CD4-positive, CD25-positive, alpha-beta regulatory T cell (primary cell): Measurements from ENCODE around the gene TAS2R60. TPM values are rescaled to one million over a fixed set of nuclear protein-coding genes. Genes with fewer than 3 reads are reported as not detected.

Experiments
- ATAC-seq, 2 donors: fragments of 150-1000 bp; cut with Tn5 transposase; one replicate each; pipeline ENCODE4 v1.10.0; 2021; ENCODE audit warnings: low read depth in 2 of 2, moderate number of reproducible peaks in 2 of 2, moderate library complexity in 1 of 2
- DNase-seq, 3 donors: peaks; one replicate each; pipeline versions ENCODE4 v3.0.0 to v3.0.0-alpha.2; 2012 to 2022; ENCODE audit warnings: mixed read lengths in 1 of 3
- H3K27ac ChIP-seq: one replicate; pipeline ENCODE4 v1.7.0; 2013; ENCODE audit warnings: mild to moderate bottlenecking, low read length; ENCODE audit not compliant: insufficient read depth, poor library complexity, severe bottlenecking
- H3K27me3 ChIP-seq: one replicate; pipeline ENCODE4 v1.7.0; 2013; ENCODE audit warnings: low read length; ENCODE audit not compliant: control insufficient read depth, insufficient read depth
- H3K36me3 ChIP-seq: one replicate; pipeline ENCODE4 v1.7.0; 2013; ENCODE audit warnings: mild to moderate bottlenecking, low read length, moderate library complexity; ENCODE audit not compliant: control insufficient read depth, insufficient read depth
- H3K4me1 ChIP-seq: 2 replicates; pipeline ENCODE4 v1.7.0; 2013; ENCODE audit warnings: mild to moderate bottlenecking, low read length; ENCODE audit not compliant: insufficient read depth, control insufficient read depth, poor library complexity, severe bottlenecking
- H3K4me3 ChIP-seq: one replicate; pipeline ENCODE4 v1.7.0; 2013; ENCODE audit warnings: low read depth, mild to moderate bottlenecking, low read length, moderate library complexity
- H3K9me3 ChIP-seq, 2 experiments: 1 replicate in 1 of 2; 2 replicates in 1 of 2; pipeline ENCODE4 v1.7.0; 2013; ENCODE audit warnings: low read length in 2 of 2, mild to moderate bottlenecking in 1 of 2, moderate library complexity in 1 of 2; ENCODE audit not compliant: control insufficient read depth in 2 of 2
- H3K27ac Mint-ChIP-seq, 3 donors: one replicate each; pipeline ENCODE4 v1.8.0; 2020 to 2022; ENCODE audit warnings: mild to moderate bottlenecking in 3 of 3, mixed read lengths in 3 of 3, moderate library complexity in 2 of 3
- H3K27me3 Mint-ChIP-seq: one replicate; pipeline ENCODE4 v1.8.0; 2022; ENCODE audit warnings: mild to moderate bottlenecking, mixed read lengths
- H3K36me3 Mint-ChIP-seq: one replicate; pipeline ENCODE4 v1.8.0; 2020; ENCODE audit warnings: mixed read lengths
- H3K4me1 Mint-ChIP-seq, 4 donors: one replicate each; pipeline ENCODE4 v1.8.0; 2020 to 2022; ENCODE audit warnings: mixed read lengths in 4 of 4, mild to moderate bottlenecking in 1 of 4
- H3K4me3 Mint-ChIP-seq, 4 donors: one replicate each; pipeline ENCODE4 v1.8.0; 2020 to 2022; ENCODE audit warnings: mild to moderate bottlenecking in 4 of 4, mixed read lengths in 4 of 4, moderate library complexity in 3 of 4
- H3K9me3 Mint-ChIP-seq, 7 donors: one replicate each; pipeline ENCODE4 v1.8.0; 2020 to 2022; ENCODE audit warnings: mixed read lengths in 7 of 7, mild to moderate bottlenecking in 3 of 7, moderate library complexity in 2 of 7
- polyA plus RNA-seq, 4 donors: library from polyadenylated mRNA; unstranded; fragments of 300-500 nt; fragmentation: Illumina TruSeq; gene quantifications; one replicate each; pipeline ENCODE4 v1.2.3, GENCODE V29; 2021
- total RNA-seq: library from RNA; stranded (reverse); gene quantifications from one replicate; pipeline ENCODE4 v1.2.3, GENCODE V29; 2022

TAS2R60 gene
- total and polyA plus RNA-seq, 5 donors from 2014 or later = 0.19 to 0.42 (median 0.20) TPM; not detected in 2

DNA sequence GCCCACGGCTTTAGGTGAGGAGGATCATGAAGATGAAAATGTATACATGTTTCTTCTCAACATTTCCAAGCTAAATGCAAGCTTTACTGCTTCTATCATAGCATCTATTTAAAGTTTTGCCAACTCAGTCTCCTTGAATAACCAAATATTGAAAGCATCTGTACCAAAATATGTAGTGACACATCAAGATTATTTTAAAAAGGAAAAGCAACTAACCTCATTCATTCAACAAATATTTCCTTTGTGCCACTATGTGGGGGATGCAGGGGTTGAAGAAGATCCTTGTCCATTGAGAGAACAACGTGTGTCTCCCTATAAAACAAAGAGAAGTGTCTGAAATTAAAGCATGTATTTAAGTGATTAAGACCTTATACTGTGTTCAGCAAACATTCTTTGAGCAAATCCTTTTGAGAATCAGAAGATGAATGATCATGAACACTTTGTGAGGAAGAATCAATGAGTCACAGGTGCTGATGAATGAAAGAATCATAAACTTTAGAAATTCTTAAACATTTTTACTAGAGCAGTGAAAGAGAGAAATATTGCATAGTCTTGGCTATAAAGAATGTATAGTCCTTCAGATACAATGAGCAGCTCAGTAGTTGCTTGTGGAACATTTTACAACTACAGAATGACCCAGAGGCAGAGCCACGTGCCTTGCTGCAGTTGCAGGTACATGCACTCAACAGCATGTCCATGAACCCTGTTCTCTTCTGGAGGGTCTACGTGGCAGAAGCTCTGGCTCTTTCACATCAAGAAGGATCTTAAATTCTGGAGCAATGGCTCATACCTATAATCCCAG lies 13.9 kb downstream of the TAS2R60 start:
- Mint-ChIP-seq H3K4me3 (no peak overlapping the region), H3K9me3 (peaks cover 0 to 6% (median 2%) of the 10 kb centered on the region in 7 donors), H3K27ac (no peak overlapping the region), H3K36me3 (peaks cover 12% of the 10 kb centered on the region), H3K4me1 (peaks cover 0 to 3% (median 1%) of the 10 kb centered on the region in 4 donors), H3K27me3 (peaks cover 19% of the 10 kb centered on the region)
- DNase-seq (no peak), ATAC-seq (no peak)
- Histone ChIP-seq H3K9me3 (no peaks in the 10 kb centered on the region), H3K27me3 (peaks cover 8% of the 10 kb centered on the region), H3K4me1 (no peaks in the 10 kb centered on the region), H3K4me3 (no peak overlapping the region), H3K27ac (no peak overlapping the region), H3K36me3 (no peaks in the 10 kb centered on the region)

GRCh38 chr7:143458263-143458662 lies 15.0 kb downstream of the TAS2R60 start:
- Mint-ChIP-seq H3K27me3 (peaks cover 17% of the 10 kb centered on the region), H3K4me1 (peaks cover 0 to 2% (median 0%) of the 10 kb centered on the region in 4 donors), H3K36me3 (peaks cover 12% of the 10 kb centered on the region), H3K9me3 (peaks cover 0 to 6% (median 2%) of the 10 kb centered on the region in 7 donors), H3K27ac (no peak overlapping the region), H3K4me3 (no peak overlapping the region)
- no peak for DNase-seq
- H3K4me1 ChIP-seq = no peaks in the 10 kb centered on the region
- peaks cover 7% of the 10 kb centered on the region for H3K27me3 ChIP-seq
- no peaks in the 10 kb centered on the region for H3K36me3 ChIP-seq
- ATAC-seq = no peak
- no peaks in the 10 kb centered on the region for H3K9me3 ChIP-seq
- H3K4me3 ChIP-seq = no peak overlapping the region
- H3K27ac ChIP-seq = no peak overlapping the region

GRCh38 chr7:143458681-143459080 lies 15.4 kb downstream of the TAS2R60 start:
- Mint-ChIP-seq H3K4me3 (no peak overlapping the region), H3K9me3 (peaks cover 0 to 6% (median 2%) of the 10 kb centered on the region in 7 donors), H3K27me3 (peaks cover 17% of the 10 kb centered on the region), H3K4me1 (no peaks in the 10 kb centered on the region), H3K36me3 (peaks cover 12% of the 10 kb centered on the region), H3K27ac (no peak overlapping the region)
- Histone ChIP-seq H3K27ac (no peak overlapping the region), H3K9me3 (no peaks in the 10 kb centered on the region), H3K4me1 (no peaks in the 10 kb centered on the region), H3K27me3 (peaks cover 7% of the 10 kb centered on the region), H3K4me3 (no peak overlapping the region), H3K36me3 (no peaks in the 10 kb centered on the region)
- ATAC-seq (no peak), DNase-seq (no peak)

DNA sequence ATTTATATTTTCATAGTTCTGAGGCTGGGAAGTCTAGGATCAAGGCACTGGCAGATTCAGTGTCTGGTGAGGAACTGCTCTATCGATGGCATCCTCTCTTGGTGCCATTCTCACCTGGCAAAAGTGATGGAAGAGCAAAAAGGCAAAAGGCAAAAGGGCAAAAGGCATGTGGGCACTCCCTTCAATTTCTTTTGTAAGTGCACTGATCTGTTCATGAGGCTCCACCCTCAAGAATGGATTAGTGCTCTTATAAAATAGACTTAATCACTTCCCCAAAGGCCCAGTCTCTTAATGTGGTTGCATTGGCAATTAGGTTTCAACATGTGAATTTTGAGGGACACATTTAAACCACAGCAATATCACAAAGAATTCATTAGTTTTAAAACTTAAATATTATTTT lies 16.1 kb downstream of the TAS2R60 start:
- H3K27ac ChIP-seq = no peak overlapping the region
- H3K4me1 ChIP-seq = no peaks in the 10 kb centered on the region
- H3K36me3 Mint-ChIP-seq = peaks cover 12% of the 10 kb centered on the region
- H3K4me1 Mint-ChIP-seq = no peaks in the 10 kb centered on the region
- peaks cover 7% of the 10 kb centered on the region for H3K27me3 ChIP-seq
- ATAC-seq (no peak), DNase-seq (no peak)
- H3K27me3 Mint-ChIP-seq = peaks cover 12% of the 10 kb centered on the region
- H3K27ac Mint-ChIP-seq = no peak overlapping the region
- no peak overlapping the region for H3K4me3 ChIP-seq
- no peaks in the 10 kb centered on the region for H3K36me3 ChIP-seq
- H3K9me3 ChIP-seq = no peaks in the 10 kb centered on the region
- H3K4me3 Mint-ChIP-seq = no peak overlapping the region
- H3K9me3 Mint-ChIP-seq = peaks cover 0 to 6% (median 2%) of the 10 kb centered on the region in 7 donors

DNA sequence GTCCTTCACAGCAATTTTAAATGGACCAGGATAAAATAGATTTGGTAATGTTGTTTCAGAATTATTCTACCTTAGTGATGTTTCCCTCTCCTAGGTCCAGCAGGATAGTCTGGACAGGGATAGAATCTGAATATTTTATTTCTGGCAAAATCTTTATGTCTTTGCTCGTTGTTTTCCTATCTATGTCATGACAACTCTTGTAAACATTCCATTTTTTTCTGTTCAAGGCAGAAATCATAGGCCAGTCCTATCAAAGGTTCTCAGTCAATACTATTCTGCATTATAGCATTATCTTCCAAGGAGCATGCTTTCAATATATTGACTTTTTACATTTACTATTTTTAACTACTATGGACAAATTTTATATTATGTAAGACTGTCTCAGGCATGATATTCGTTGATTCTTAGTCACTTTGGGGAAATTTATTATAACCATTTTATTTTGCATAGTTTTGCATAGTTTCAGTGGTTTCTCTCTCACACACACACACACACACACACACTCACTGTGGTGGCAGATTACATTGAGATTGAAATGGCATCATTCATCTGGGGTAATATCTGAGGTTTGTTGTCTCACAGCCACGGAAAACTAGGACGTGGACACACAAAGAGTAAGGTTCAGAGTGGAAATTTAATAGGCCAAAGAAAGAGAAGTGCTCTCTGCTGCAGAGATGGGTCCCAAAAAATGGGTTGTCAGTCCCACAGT lies 17.2 kb downstream of the TAS2R60 start:
- H3K4me1 Mint-ChIP-seq = peaks cover 0 to 2% (median 0%) of the 10 kb centered on the region in 4 donors
- no peak overlapping the region for H3K4me3 ChIP-seq
- no peak overlapping the region for H3K27ac Mint-ChIP-seq
- no peaks in the 10 kb centered on the region for H3K9me3 ChIP-seq
- ATAC-seq (no peak), DNase-seq (no peak)
- H3K27ac ChIP-seq = no peak overlapping the region
- H3K9me3 Mint-ChIP-seq = peaks cover 0 to 6% (median 2%) of the 10 kb centered on the region in 7 donors
- peaks cover 7% of the 10 kb centered on the region for H3K27me3 ChIP-seq
- H3K4me3 Mint-ChIP-seq = no peak overlapping the region
- H3K27me3 Mint-ChIP-seq = peaks cover 14% of the 10 kb centered on the region
- H3K36me3 ChIP-seq = no peaks in the 10 kb centered on the region
- peaks cover 12% of the 10 kb centered on the region for H3K36me3 Mint-ChIP-seq
- H3K4me1 ChIP-seq = no peaks in the 10 kb centered on the region

- H3K27me3 ChIP-seq = peaks cover 5% of the 10 kb centered on the region
- H3K4me3 ChIP-seq = no peak overlapping the region
- H3K9me3 ChIP-seq = no peaks in the 10 kb centered on the region
- peaks cover 19% of the 10 kb centered on the region for H3K27me3 Mint-ChIP-seq
- H3K4me1 ChIP-seq = no peaks in the 10 kb centered on the region
- no peaks in the 10 kb centered on the region for H3K36me3 ChIP-seq
- H3K9me3 Mint-ChIP-seq = peaks cover 0 to 6% (median 2%) of the 10 kb centered on the region in 7 donors
- no peak overlapping the region for H3K4me3 Mint-ChIP-seq
- no peak overlapping the region for H3K27ac Mint-ChIP-seq
- peaks cover 0 to 2% (median 0%) of the 10 kb centered on the region in 4 donors for H3K4me1 Mint-ChIP-seq
- ATAC-seq = no peak
- no peak overlapping the region for H3K27ac ChIP-seq
- H3K36me3 Mint-ChIP-seq = peaks cover 12% of the 10 kb centered on the region
- DNase-seq = no peak
Measured at GRCh38 chr7:143462045-143462444, 18.8 kb downstream of the TAS2R60 start.

DNA sequence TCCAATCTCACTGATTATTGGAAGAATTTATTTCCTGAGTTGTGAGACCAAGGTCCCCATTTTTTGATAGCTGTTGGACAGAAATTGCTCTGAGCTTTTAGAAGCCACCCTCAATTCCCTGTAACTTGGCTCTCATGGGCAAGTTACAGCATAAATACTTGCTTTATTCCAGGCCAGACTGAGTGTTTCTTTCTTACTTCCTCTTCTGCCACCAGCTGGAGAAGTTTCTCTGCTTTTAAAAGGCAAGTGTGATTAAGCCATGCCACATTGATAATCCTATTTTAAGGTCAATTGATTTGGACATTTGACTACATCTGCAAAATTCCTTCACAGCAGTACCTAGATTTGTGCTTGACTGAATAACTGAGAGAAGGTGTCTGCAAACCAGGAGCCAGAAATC lies 20.3 kb downstream of the TAS2R60 start:
- Mint-ChIP-seq H3K4me1 (peaks cover 0 to 2% (median 0%) of the 10 kb centered on the region in 4 donors), H3K27me3 (peaks cover 15% of the 10 kb centered on the region), H3K27ac (no peak overlapping the region), H3K4me3 (no peak overlapping the region), H3K36me3 (peaks cover 11% of the 10 kb centered on the region), H3K9me3 (peaks cover 0 to 6% (median 2%) of the 10 kb centered on the region in 7 donors)
- no peak overlapping the region for H3K27ac ChIP-seq
- H3K4me1 ChIP-seq = no peaks in the 10 kb centered on the region
- no peaks in the 10 kb centered on the region for H3K9me3 ChIP-seq
- no peak overlapping the region for H3K4me3 ChIP-seq
- ATAC-seq (no peak), DNase-seq (no peak)
- H3K27me3 ChIP-seq = peaks cover 3% of the 10 kb centered on the region
- no peaks in the 10 kb centered on the region for H3K36me3 ChIP-seq
